Stomach (tissue), 4 donors: ENCODE data around the gene GULP1.

Source experiments
- EP300 ChIP-seq: sonication (generic); formaldehyde crosslinking; IDR thresholded peaks from one replicate; pipeline ENCODE4 v1.6.1; 2017; ENCODE audit warnings: antibody characterized with exemption
- POLR2A ChIP-seq, 4 donors: fragments of 450-650 bp; IDR thresholded peaks; one replicate each; pipeline ENCODE4 v1.6.1; 2016; ENCODE audit warnings: antibody characterized with exemption in 4 of 4, control low read depth in 2 of 4, mild to moderate bottlenecking in 1 of 4, moderate library complexity in 1 of 4
- TF ChIP-seq, protein P1 (sequence below), 7 experiments: fragments of 450-650 bp in 4 of 7; fragments of 200-600 bp in 3 of 7; sonication (generic) in 3 of 7; IDR thresholded peaks; one replicate each; pipeline ENCODE4 v1.5.1; 2016 to 2019; ENCODE audit warnings: antibody characterized with exemption in 7 of 7, control low read depth in 2 of 7, mild to moderate bottlenecking in 1 of 7

DNA sequence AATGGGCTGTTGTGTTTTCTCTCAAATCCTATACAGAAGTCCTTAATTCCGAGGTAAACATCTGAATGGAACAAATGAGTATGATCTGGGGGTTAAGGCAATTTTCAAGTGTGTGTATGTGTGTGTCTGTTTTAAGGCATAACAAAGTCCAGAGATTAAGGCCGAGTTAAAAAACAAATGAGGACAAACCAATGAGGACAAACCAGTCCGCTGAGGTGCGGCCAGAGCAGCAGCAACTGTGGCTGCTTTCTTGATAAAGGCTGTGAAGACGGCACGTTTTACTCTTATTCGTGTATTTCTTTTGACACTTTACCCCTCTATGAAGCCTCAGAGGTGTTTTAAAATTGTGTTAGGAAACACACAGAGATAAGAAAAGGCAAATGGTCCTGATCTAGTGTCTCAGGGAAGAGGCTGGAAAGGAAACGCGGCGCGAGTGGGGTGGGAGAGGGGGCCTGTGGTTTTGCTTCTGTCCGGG, 495 bp upstream of the GULP1 start:
- TF ChIP-seq, protein P1, sequence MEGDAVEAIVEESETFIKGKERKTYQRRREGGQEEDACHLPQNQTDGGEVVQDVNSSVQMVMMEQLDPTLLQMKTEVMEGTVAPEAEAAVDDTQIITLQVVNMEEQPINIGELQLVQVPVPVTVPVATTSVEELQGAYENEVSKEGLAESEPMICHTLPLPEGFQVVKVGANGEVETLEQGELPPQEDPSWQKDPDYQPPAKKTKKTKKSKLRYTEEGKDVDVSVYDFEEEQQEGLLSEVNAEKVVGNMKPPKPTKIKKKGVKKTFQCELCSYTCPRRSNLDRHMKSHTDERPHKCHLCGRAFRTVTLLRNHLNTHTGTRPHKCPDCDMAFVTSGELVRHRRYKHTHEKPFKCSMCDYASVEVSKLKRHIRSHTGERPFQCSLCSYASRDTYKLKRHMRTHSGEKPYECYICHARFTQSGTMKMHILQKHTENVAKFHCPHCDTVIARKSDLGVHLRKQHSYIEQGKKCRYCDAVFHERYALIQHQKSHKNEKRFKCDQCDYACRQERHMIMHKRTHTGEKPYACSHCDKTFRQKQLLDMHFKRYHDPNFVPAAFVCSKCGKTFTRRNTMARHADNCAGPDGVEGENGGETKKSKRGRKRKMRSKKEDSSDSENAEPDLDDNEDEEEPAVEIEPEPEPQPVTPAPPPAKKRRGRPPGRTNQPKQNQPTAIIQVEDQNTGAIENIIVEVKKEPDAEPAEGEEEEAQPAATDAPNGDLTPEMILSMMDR (IDR thresholded peaks at IDR 0.05), result no peak
- peak in 1 of 4 donors; percentile 10 for TF ChIP-seq POLR2A (IDR thresholded peaks at IDR 0.05)
- TF ChIP-seq EP300, result no peak
